NT2/D1 (cell line): ENCODE measurements around the gene TMEM270.

Experiments used
- DNase-seq: peaks from one replicate; pipeline ENCODE4 v3.0.0-alpha.2; 2011; ENCODE audit warnings: low read depth, low spot score
- H3K27me3 ChIP-seq: 2 replicates; pipeline ENCODE4 v1.6.0; 2011; ENCODE audit warnings: mild to moderate bottlenecking; ENCODE audit not compliant: insufficient read length, insufficient read depth
- H3K36me3 ChIP-seq: 2 replicates; pipeline ENCODE4 v1.6.1; 2011; ENCODE audit warnings: mild to moderate bottlenecking, low read length, mixed read lengths; ENCODE audit not compliant: insufficient read depth, insufficient read length
- H3K4me1 ChIP-seq: 2 replicates; pipeline ENCODE4 v1.5.1; 2011; ENCODE audit not compliant: insufficient read depth, insufficient read length
- H3K4me3 ChIP-seq: 2 replicates; pipeline ENCODE4 v1.5.1; 2011; ENCODE audit warnings: low read depth; ENCODE audit not compliant: insufficient read length
- H3K9ac ChIP-seq: 2 replicates; pipeline ENCODE4 v1.6.0; 2011; ENCODE audit warnings: low read depth; ENCODE audit not compliant: insufficient read length
- H3K9me3 ChIP-seq: 2 replicates; pipeline ENCODE4 v1.5.1; 2011; ENCODE audit warnings: mild to moderate bottlenecking, low read length; ENCODE audit not compliant: insufficient read depth
- SUZ12 ChIP-seq: IDR thresholded peaks from 2 replicates; pipeline ENCODE4 v1.6.1; 2011; ENCODE audit not compliant: insufficient read length, insufficient read depth; ENCODE audit errors: extremely low read depth
- YY1 ChIP-seq: IDR thresholded peaks from 2 replicates; pipeline ENCODE4 v1.6.1; 2011; ENCODE audit not compliant: insufficient read length, insufficient read depth
- ZNF274 ChIP-seq: IDR thresholded peaks from 2 replicates; pipeline ENCODE4 v1.6.1; 2011; ENCODE audit warnings: mild to moderate bottlenecking, low read depth, low read length

Gene TMEM270

GRCh38 chr7:73822319-73823173 is 38.4 kb upstream of the TMEM270 start:
- no peak for DNase-seq
- H3K4me1 ChIP-seq, result peaks cover 6% of the 10 kb centered on the region

GRCh38 chr7:73823257-73823656 is 37.7 kb upstream of the TMEM270 start:
- H3K9ac ChIP-seq, result no peak overlapping the region
- TF ChIP-seq SUZ12 (no peak), ZNF274 (no peak), YY1 (no peak)
- H3K4me3 ChIP-seq, result no peak overlapping the region
- H3K9me3 ChIP-seq, result no peaks in the 10 kb centered on the region
- H3K4me1 ChIP-seq, result peaks cover 9% of the 10 kb centered on the region
- no peak for DNase-seq
- no peaks in the 10 kb centered on the region for H3K36me3 ChIP-seq
- peaks cover 3% of the 10 kb centered on the region for H3K27me3 ChIP-seq

More at GRCh38 chr7:73822319-73823173, 38.4 kb upstream of the TMEM270 start:
- TF ChIP-seq SUZ12 (no peak), ZNF274 (no peak), YY1 (no peak)
- H3K9me3 ChIP-seq, result no peaks in the 10 kb centered on the region
- peaks cover 3% of the 10 kb centered on the region for H3K27me3 ChIP-seq
- no peak overlapping the region for H3K9ac ChIP-seq
- H3K36me3 ChIP-seq, result no peaks in the 10 kb centered on the region
- no peak overlapping the region for H3K4me3 ChIP-seq

DNA sequence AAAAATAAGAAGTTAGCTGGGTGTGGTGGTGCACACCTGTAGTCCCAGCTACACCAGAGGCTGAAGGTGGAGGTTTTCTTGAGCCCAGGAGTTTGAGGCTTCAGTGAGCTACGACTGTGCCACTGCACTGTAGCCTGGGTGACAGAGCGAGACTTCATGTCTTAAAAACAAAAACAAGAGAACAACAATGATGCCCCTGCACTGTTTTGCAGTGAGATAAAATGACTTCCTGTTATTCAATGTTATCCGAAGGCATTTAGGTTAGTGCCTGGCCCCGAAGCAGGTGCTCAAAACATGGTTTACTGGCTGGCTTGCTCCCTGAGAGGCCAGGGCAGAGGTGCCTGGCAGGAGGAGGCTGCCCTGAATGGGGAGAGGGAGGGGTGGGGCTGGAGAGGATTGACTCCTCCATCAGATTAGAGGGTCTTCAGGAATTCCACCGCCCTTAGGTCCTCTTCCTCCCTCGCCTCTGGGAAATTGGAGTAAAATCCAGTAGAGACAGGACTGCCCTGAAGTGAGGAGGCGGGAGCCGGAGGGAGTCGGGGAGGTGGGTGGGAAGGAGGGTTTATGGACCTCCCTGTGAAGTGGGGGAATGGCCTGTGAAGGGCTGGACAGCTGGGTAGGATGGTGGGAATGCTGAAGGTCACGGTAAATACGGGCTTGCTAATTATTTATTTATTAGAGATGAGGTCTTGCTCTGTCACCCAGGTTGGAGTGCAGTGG is 36.9 kb upstream of the TMEM270 start:
- peaks cover 3% of the 10 kb centered on the region for H3K27me3 ChIP-seq
- H3K4me3 ChIP-seq, result no peak overlapping the region
- no peaks in the 10 kb centered on the region for H3K9me3 ChIP-seq
- DNase-seq, result no peak
- no peak overlapping the region for H3K9ac ChIP-seq
- peaks cover 9% of the 10 kb centered on the region for H3K4me1 ChIP-seq
- no peaks in the 10 kb centered on the region for H3K36me3 ChIP-seq
- TF ChIP-seq ZNF274 (no peak), YY1 (no peak), SUZ12 (no peak)

- no peak overlapping the region for H3K9ac ChIP-seq
- no peak for DNase-seq
- no peak overlapping the region for H3K4me3 ChIP-seq
- H3K4me1 ChIP-seq, result peaks cover 9% of the 10 kb centered on the region
- no peak for TF ChIP-seq YY1
- no peak for TF ChIP-seq ZNF274
- no peak for TF ChIP-seq SUZ12
- no peaks in the 10 kb centered on the region for H3K36me3 ChIP-seq
- peaks cover 3% of the 10 kb centered on the region for H3K27me3 ChIP-seq
- H3K9me3 ChIP-seq, result no peaks in the 10 kb centered on the region
Observed at GRCh38 chr7:73824986-73825385, 36.0 kb upstream of the TMEM270 start.

DNA sequence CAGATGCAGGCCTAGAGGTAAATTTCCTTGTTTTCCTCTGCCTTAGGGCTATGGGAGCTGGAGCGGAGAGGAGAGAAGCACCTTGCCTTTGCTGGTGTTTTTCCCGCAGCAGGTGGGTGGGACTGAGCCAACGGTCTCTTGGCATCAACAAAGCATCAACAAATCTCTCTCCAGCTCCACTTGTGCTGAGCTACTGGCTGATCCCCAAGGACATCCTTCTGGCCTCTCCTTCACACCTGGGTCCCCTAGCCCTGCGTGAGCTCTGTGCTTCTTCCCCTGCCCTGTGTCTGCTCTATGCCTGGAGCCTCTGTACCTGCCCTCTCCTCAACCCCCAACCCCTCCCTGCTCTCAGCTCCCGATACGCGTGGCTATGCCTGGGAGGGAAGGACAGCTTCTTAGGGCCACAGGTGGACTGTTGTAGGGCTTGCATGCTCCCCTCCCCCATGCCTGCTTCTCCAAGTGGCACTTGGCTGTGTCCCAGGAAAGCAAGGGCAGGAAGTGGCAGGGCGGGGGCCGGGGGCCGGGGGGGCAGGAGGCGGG is 33.3 kb upstream of the TMEM270 start:
- Histone ChIP-seq H3K9me3 (no peaks in the 10 kb centered on the region), H3K36me3 (no peaks in the 10 kb centered on the region), H3K27me3 (peaks cover 3% of the 10 kb centered on the region), H3K9ac (no peak overlapping the region), H3K4me1 (peaks cover 21% of the 10 kb centered on the region), H3K4me3 (no peak overlapping the region)
- TF ChIP-seq SUZ12, result no peak
- no peak for TF ChIP-seq ZNF274
- TF ChIP-seq YY1, result no peak
- DNase-seq, result no peak

- TF ChIP-seq ZNF274 (no peak), YY1 (no peak), SUZ12 (no peak)
- H3K4me3 ChIP-seq, result no peak overlapping the region
- no peak overlapping the region for H3K9ac ChIP-seq
- no peaks in the 10 kb centered on the region for H3K36me3 ChIP-seq
- peaks cover 19% of the 10 kb centered on the region for H3K4me1 ChIP-seq
- H3K27me3 ChIP-seq, result peaks cover 3% of the 10 kb centered on the region
- no peak for DNase-seq
- H3K9me3 ChIP-seq, result no peaks in the 10 kb centered on the region
Observed at GRCh38 chr7:73828107-73828803, 32.7 kb upstream of the TMEM270 start.
